H1 (cell line): Measurements from ENCODE around the gene RPS6KB2. TPM values are rescaled to one million over a fixed set of nuclear protein-coding genes. Genes with fewer than 3 reads are reported as not detected.

Experiments
- CTCF ChIA-PET: fragments of 300-600 bp; sonication (Branson Sonifier 250); formaldehyde crosslinking; loops from one replicate; lab custom pipeline; 2021; ENCODE audit not compliant: partially characterized antibody; lab: Charles Lee
- POLR2A ChIA-PET: fragments of 300-600 bp; sonication (Branson Sonifier 250); formaldehyde crosslinking; loops from one replicate; lab custom pipeline; 2021; ENCODE audit warnings: inconsistent platforms; ENCODE audit not compliant: partially characterized antibody; lab: Charles Lee
- DNase-seq, 2 experiments: peaks; one replicate each; pipeline versions ENCODE4 v3.0.0 to v3.0.0-alpha.2; 2010 to 2022; ENCODE audit warnings: low spot score in 2 of 2, low read depth in 1 of 2, mixed read lengths in 1 of 2
- FAIRE-seq: peaks from 2 replicates; lab custom pipeline; 2011; peaks lifted over from hg19 to GRCh38; lab: Jason Lieb, UNC
- H2AFZ ChIP-seq: 2 replicates; pipeline ENCODE4 v1.8.1; 2012; ENCODE audit warnings: low read length, inconsistent platforms
- H2AK5ac ChIP-seq: 2 replicates; pipeline ENCODE4 v1.6.1; 2013; ENCODE audit warnings: low read depth, low read length
- H2BK120ac ChIP-seq: replicated peaks from 2 replicates; pipeline ENCODE3; 2013; ENCODE audit warnings: low read depth, low read length, inconsistent platforms
- H2BK12ac ChIP-seq: 2 replicates; pipeline ENCODE4 v1.6.1; 2013; ENCODE audit warnings: low read depth, low read length
- H2BK15ac ChIP-seq: 2 replicates; pipeline ENCODE4 v1.6.1; 2013; ENCODE audit warnings: low read length
- H2BK20ac ChIP-seq: 2 replicates; pipeline ENCODE4 v1.6.1; 2013; ENCODE audit warnings: low read length
- H2BK5ac ChIP-seq: 2 replicates; pipeline ENCODE4 v1.6.1; 2013; ENCODE audit warnings: low read depth, low read length
- H3K14ac ChIP-seq: 2 replicates; pipeline ENCODE4 v1.6.1; 2013; ENCODE audit warnings: inconsistent platforms; ENCODE audit not compliant: insufficient read length
- H3K18ac ChIP-seq: 2 replicates; pipeline ENCODE4 v1.6.1; 2013; ENCODE audit warnings: low read length; ENCODE audit errors: extremely low read depth
- H3K23ac ChIP-seq: 2 replicates; pipeline ENCODE4 v1.6.1; 2013; ENCODE audit warnings: inconsistent platforms; ENCODE audit not compliant: insufficient read length
- H3K23me2 ChIP-seq: 2 replicates; pipeline ENCODE4 v1.6.1; 2013; ENCODE audit warnings: low read depth, low read length
- H3K27ac ChIP-seq: 2 replicates; pipeline ENCODE4 v1.6.1; 2011; ENCODE audit warnings: low read depth, low read length, inconsistent platforms
- H3K27me3 ChIP-seq, 4 experiments: replicated peaks in 1 of 4; 1 replicate in 1 of 4; 2 replicates in 3 of 4; pipeline versions ENCODE4 v1.6.1 to v1.8.1; 2011 to 2013; ENCODE audit warnings: low read length in 3 of 4, mild to moderate bottlenecking in 3 of 4, inconsistent platforms in 2 of 4, mixed read lengths in 2 of 4, moderate library complexity in 1 of 4; ENCODE audit not compliant: control insufficient read depth in 3 of 4, insufficient read depth in 3 of 4; ENCODE audit errors: extremely low read depth in 1 of 4
- H3K36me3 ChIP-seq, 4 experiments: 2 replicates each; pipeline versions ENCODE4 v1.6.1 to v1.8.1; 2011 to 2013; ENCODE audit warnings: mild to moderate bottlenecking in 4 of 4, low read length in 3 of 4, moderate library complexity in 2 of 4, control low read depth in 1 of 4, inconsistent platforms in 1 of 4; ENCODE audit not compliant: insufficient read depth in 4 of 4, control insufficient read depth in 2 of 4
- H3K4ac ChIP-seq: replicated peaks from 2 replicates; pipeline ENCODE3; 2013; ENCODE audit warnings: low read length, low read depth, mixed read lengths, inconsistent platforms; ENCODE audit not compliant: insufficient read length
- H3K4me1 ChIP-seq, 4 experiments: replicated peaks in 1 of 4; 1 replicate in 1 of 4; 2 replicates in 3 of 4; pipeline versions ENCODE4 v1.6.1 to v1.8.1; 2011 to 2013; ENCODE audit warnings: low read length in 3 of 4, inconsistent platforms in 2 of 4, mixed read lengths in 1 of 4; ENCODE audit not compliant: insufficient read depth in 4 of 4, control insufficient read depth in 3 of 4
- H3K4me2 ChIP-seq, 2 experiments: 2 replicates each; pipeline versions ENCODE4 v1.6.1 to v1.8.1; 2011 to 2013; ENCODE audit warnings: low read depth in 2 of 2, low read length in 2 of 2, control low read depth in 1 of 2, inconsistent platforms in 1 of 2, mild to moderate bottlenecking in 1 of 2; ENCODE audit not compliant: insufficient read depth in 1 of 2
- H3K4me3 ChIP-seq, 4 experiments: fragments of 200-600, 300-600 bp in 1 of 4; sonication (generic), shearing (Covaris generic), sonication (Bioruptor Twin) in 1 of 4; 2 replicates each; pipeline versions ENCODE4 v1.5.1 to v1.8.1; 2011 to 2016; ENCODE audit warnings: low read length in 4 of 4, low read depth in 3 of 4, control low read depth in 2 of 4, inconsistent platforms in 2 of 4, mild to moderate bottlenecking in 2 of 4, mixed read lengths in 1 of 4, moderate library complexity in 1 of 4; ENCODE audit not compliant: insufficient read depth in 2 of 4; ENCODE audit errors: extremely low read depth in 1 of 4
- H3K56ac ChIP-seq: replicated peaks from 2 replicates; pipeline ENCODE3; 2013; ENCODE audit warnings: low read depth, mild to moderate bottlenecking, mixed read lengths, low read length, inconsistent platforms; ENCODE audit not compliant: insufficient read length
- H3K79me1 ChIP-seq: 2 replicates; pipeline ENCODE4 v1.6.1; 2013; ENCODE audit warnings: low read depth, low read length, control low read depth
- H3K79me2 ChIP-seq, 2 experiments: 2 replicates each; pipeline versions ENCODE4 v1.6.1 to v1.8.1; 2012 to 2013; ENCODE audit warnings: low read length in 2 of 2, mild to moderate bottlenecking in 2 of 2, inconsistent platforms in 1 of 2; ENCODE audit not compliant: insufficient read depth in 2 of 2, control insufficient read depth in 1 of 2
- H3K9ac ChIP-seq, 4 experiments: replicated peaks in 1 of 4; 1 replicate in 1 of 4; 2 replicates in 3 of 4; pipeline versions ENCODE4 v1.6.1 to v1.8.1; 2011 to 2013; ENCODE audit warnings: low read depth in 3 of 4, low read length in 3 of 4, control low read depth in 2 of 4, mild to moderate bottlenecking in 2 of 4, moderate library complexity in 2 of 4, inconsistent platforms in 1 of 4; ENCODE audit errors: extremely low read depth in 1 of 4
- H3K9me3 ChIP-seq, 2 experiments: 2 replicates each; pipeline versions ENCODE4 v1.6.1 to v1.8.1; 2012 to 2013; ENCODE audit warnings: mild to moderate bottlenecking in 2 of 2, moderate library complexity in 2 of 2, control low read depth in 1 of 2, inconsistent platforms in 1 of 2, low read depth in 1 of 2, low read length in 1 of 2, mixed read lengths in 1 of 2; ENCODE audit not compliant: insufficient read depth in 2 of 2
- H4K20me1 ChIP-seq, 2 experiments: replicated peaks in 1 of 2; 2 replicates each; pipeline versions ENCODE3 to v1.8.1; 2011 to 2013; ENCODE audit warnings: inconsistent platforms in 2 of 2, low read length in 2 of 2, mild to moderate bottlenecking in 1 of 2; ENCODE audit not compliant: insufficient read depth in 2 of 2, control insufficient read depth in 1 of 2
- H4K5ac ChIP-seq: 2 replicates; pipeline ENCODE4 v1.6.1; 2013; ENCODE audit warnings: low read length, low read depth, mixed read lengths, inconsistent platforms; ENCODE audit not compliant: insufficient read length
- H4K8ac ChIP-seq: 2 replicates; pipeline ENCODE4 v1.8.0; 2013; ENCODE audit warnings: mild to moderate bottlenecking, moderate library complexity, low read length, inconsistent platforms; ENCODE audit not compliant: insufficient read depth; ENCODE audit errors: extremely low read depth
- H4K91ac ChIP-seq: replicated peaks from 2 replicates; pipeline ENCODE3; 2013; ENCODE audit warnings: low read length, mixed read lengths, inconsistent platforms; ENCODE audit not compliant: insufficient read length
- BACH1 ChIP-seq: IDR thresholded peaks from 2 replicates; pipeline ENCODE4 v1.6.1; 2012; ENCODE audit warnings: low read length, improper control_type of control experiment
- BCL11A ChIP-seq, 2 experiments: IDR thresholded peaks; one replicate each; pipeline ENCODE4 v1.6.1; 2011; ENCODE audit warnings: low read depth in 2 of 2, low read length in 2 of 2, mild to moderate bottlenecking in 2 of 2
- BRCA1 ChIP-seq: IDR thresholded peaks from 2 replicates; pipeline ENCODE4 v1.6.1; 2012; ENCODE audit warnings: low read depth, low read length, improper control_type of control experiment
- CEBPB ChIP-seq: IDR thresholded peaks from 2 replicates; pipeline ENCODE4 v1.6.1; 2012; ENCODE audit warnings: low read depth, low read length
- E2F6 ChIP-seq: IDR thresholded peaks from 2 replicates; pipeline ENCODE4 v1.6.1; 2012; ENCODE audit warnings: inconsistent platforms
- EGR1 ChIP-seq: IDR thresholded peaks from 2 replicates; pipeline ENCODE4 v1.6.1; 2011; ENCODE audit warnings: low read depth, low read length, borderline replicate concordance
- GTF2F1 ChIP-seq: IDR thresholded peaks from 2 replicates; pipeline ENCODE4 v1.6.1; 2012; ENCODE audit warnings: low read depth, low read length, improper control_type of control experiment, borderline replicate concordance
- HDAC2 ChIP-seq, 2 experiments: fragments of 300-600 bp in 1 of 2; sonication (generic) in 1 of 2; IDR thresholded peaks; 2 replicates each; pipeline ENCODE4 v1.6.1; 2011 to 2012; ENCODE audit warnings: low read depth in 2 of 2, low read length in 2 of 2, mild to moderate bottlenecking in 2 of 2, moderate library complexity in 2 of 2, borderline replicate concordance in 1 of 2, inconsistent platforms in 1 of 2
- RNF2 ChIP-seq: fragments of 200-900, 300-1000 bp; sonication (generic); IDR thresholded peaks from 2 replicates; pipeline ENCODE4 v1.7.1; 2016; ENCODE audit warnings: borderline replicate concordance, low read depth, mild to moderate bottlenecking, antibody characterized with exemption, low read length; ENCODE audit not compliant: poor library complexity, severe bottlenecking; ENCODE audit errors: missing control alignments
- SIRT6 ChIP-seq: IDR thresholded peaks from one replicate; pipeline ENCODE4 v1.7.1; 2012; ENCODE audit warnings: low read length, inconsistent platforms
- TCF12 ChIP-seq: IDR thresholded peaks from 2 replicates; pipeline ENCODE4 v1.6.1; 2011; ENCODE audit warnings: low read depth, mild to moderate bottlenecking, low read length
- ZNF274 ChIP-seq: IDR thresholded peaks from 2 replicates; pipeline ENCODE4 v1.7.0; 2012; ENCODE audit warnings: low read length, borderline replicate concordance; ENCODE audit errors: extremely low read depth
- WGBS, 2 experiments: shearing (Covaris generic) in 1 of 2; methylation state at CpG; one replicate each; pipeline versions ENCODE4 v1.1.6 to v1.1.7; 2013 to 2015; ENCODE audit warnings: low lambda C conversion rate in 2 of 2, mixed read lengths in 2 of 2, inconsistent platforms in 1 of 2, low coverage in 1 of 2, missing lambda C conversion rate in 1 of 2; ENCODE audit not compliant: insufficient replicate concordance in 2 of 2, insufficient coverage in 1 of 2, insufficient read length in 1 of 2; ENCODE audit errors: extremely low coverage in 1 of 2, missing lambda C conversion rate in 1 of 2; 5-methylcytosine and 5-hydroxymethylcytosine counted together
- polyA plus RNA-seq, 7 experiments: library from polyadenylated mRNA; depleted of rRNA in 3 of 7; stranded (reverse) in 5 of 7; unstranded in 2 of 7; fragments of >200 nt in 5 of 7; fragments of 200-250 nt in 2 of 7; gene quantifications; 1 replicate in 5 of 7; 2 replicates in 1 of 7; 4 replicates in 1 of 7; pipeline versions ENCODE4 v1.2.1 to v1.2.3, GENCODE V29; 2011 to 2013; ENCODE audit warnings: missing spikeins in 2 of 7, mixed read lengths in 2 of 7
- total RNA-seq: library from RNA; stranded (reverse); fragmentation: NEBNext Ultra II Directional; extraction: Animal tissue kit (Norgen Biotek cat#: 25700); gene quantifications from 2 replicates; pipeline ENCODE4 v1.2.1, GENCODE V29; 2021

The RPS6KB2 gene
- total and polyA plus RNA-seq, 2 of the 8 experiments (the other 6 are each of a cell fraction or from before 2014, with no cell fraction given) = 41.0 to 47.1 TPM

GRCh38 chr11:67470337-67471002 lies 42.2 kb downstream of the RPS6KB2 start:
- Histone ChIP-seq H3K4me2 (no peak overlapping the region), H3K79me2 (no peaks in the 10 kb centered on the region), H2AK5ac (no peak overlapping the region), H3K9ac (no peak overlapping the region), H3K4me1 (peaks cover 0 to 9% (median 3%) of the 10 kb centered on the region in 4 experiments; a peak in 5 of 7 replicates), H3K56ac (no peak overlapping the region), H3K23me2 (no peaks in the 10 kb centered on the region; the same call in 1 of the 2 replicates), H3K23ac (no peak overlapping the region), H2BK15ac (no peak overlapping the region), H4K8ac (no peak overlapping the region), H4K5ac (no peak overlapping the region), H2BK20ac (no peak overlapping the region), H3K4me3 (no peak overlapping the region), H3K14ac (no peak overlapping the region), H2BK120ac (no peak overlapping the region), H3K9me3 (no peaks in the 10 kb centered on the region), H2BK5ac (no peak overlapping the region), H3K27ac (no peak overlapping the region), H2AFZ (no peak overlapping the region), H4K91ac (no peak overlapping the region), H3K4ac (no peak overlapping the region), H3K36me3 (no peaks in the 10 kb centered on the region), H4K20me1 (peaks cover 0 to 3% of the 10 kb centered on the region in 2 experiments), H3K27me3 (no peaks in the 10 kb centered on the region), H3K79me1 (no peaks in the 10 kb centered on the region; the same call in 1 of the 2 replicates), H3K18ac (no peak overlapping the region), H2BK12ac (0 out of 2 replicates have a peak overlapping the region, but pooled peaks have one; percentile 68)
- FAIRE-seq (no peak), DNase-seq (no peak)
- CTCF ChIA-PET = interaction anchor here (0.9 to 1.6 kb wide), 4 partner anchors 11 to 125 kb away, joined by 3 to 7 read pairs (median 4); partner anchors contain the start of gene PPP1CA
- POLR2A ChIA-PET = interaction anchor here (0.9 to 4.6 kb wide), 9 partner anchors 9 to 69 kb away, joined by 3 to 36 read pairs (median 4); partner anchors contain the start of genes AIP, PPP1CA, PTPRCAP and RPS6KB2
- 86% methylated on average over 8 of the region's 8 CpGs; no CpG with 5 or more reads in 1 of the 2 experiments for WGBS, 2 experiments
- no peak for TF ChIP-seq BCL11A (IDR thresholded peaks at IDR 0.05; ENCODE audit: low read depth in 2 of 2, low read length in 2 of 2)
- TF ChIP-seq SIRT6 = no peak
- no peak for TF ChIP-seq BRCA1
- no peak for TF ChIP-seq GTF2F1
- no peak for TF ChIP-seq BACH1
- TF ChIP-seq EGR1 = no peak
- no peak for TF ChIP-seq TCF12
- TF ChIP-seq HDAC2 (IDR thresholded peaks at IDR 0.05; ENCODE audit: borderline replicate concordance in 1 of 2, low read depth in 2 of 2, low read length in 2 of 2) = no peak
- TF ChIP-seq RNF2 = no peak
- TF ChIP-seq ZNF274 = no peak
- TF ChIP-seq E2F6 = no peak
- TF ChIP-seq CEBPB = no peak
